HEK293T (cell line): ENCODE results near the gene GARS1.

Experiments
- CTCF ChIA-PET: fragments of 350-600 bp; formaldehyde crosslinking; extraction: SDS; loops from one replicate; lab custom pipeline; 2021; ENCODE audit warnings: antibody characterized with exemption, inconsistent platforms; lab: Yijun Ruan, JAX
- POLR2A ChIA-PET: fragments of 350-600 bp; formaldehyde crosslinking; extraction: SDS; loops from one replicate; lab custom pipeline; 2020; ENCODE audit warnings: antibody characterized with exemption, inconsistent platforms; lab: Yijun Ruan, JAX
- DNase-seq: peaks from one replicate; pipeline ENCODE4 v3.0.0; 2012; ENCODE audit warnings: mixed read lengths; ENCODE audit errors: extremely low spot score
- ARNT ChIP-seq: fragments of 450-650 bp; IDR thresholded peaks from 2 replicates; pipeline ENCODE4 v1.6.1; 2017; ENCODE audit warnings: mild to moderate bottlenecking
- BHLHE40 ChIP-seq: fragments of 450-650 bp; IDR thresholded peaks from 2 replicates; pipeline ENCODE4 v1.6.1; 2016; ENCODE audit warnings: mild to moderate bottlenecking, moderate library complexity, borderline replicate concordance
- CTBP1 ChIP-seq: fragments of 450-650 bp; IDR thresholded peaks from 2 replicates; pipeline ENCODE4 v1.6.1; 2016; ENCODE audit warnings: borderline replicate concordance
- ELF4 ChIP-seq: fragments of 450-650 bp; IDR thresholded peaks from 2 replicates; pipeline ENCODE4 v1.6.1; 2017; ENCODE audit warnings: antibody characterized with exemption
- FOXA1 ChIP-seq: fragments of 450-650 bp; IDR thresholded peaks from 2 replicates; pipeline ENCODE4 v1.6.1; 2016; ENCODE audit warnings: mild to moderate bottlenecking
- FOXK2 ChIP-seq: fragments of 450-650 bp; IDR thresholded peaks from 2 replicates; pipeline ENCODE4 v1.6.1; 2016; ENCODE audit warnings: mild to moderate bottlenecking
- FOXM1 ChIP-seq: fragments of 450-650 bp; IDR thresholded peaks from 2 replicates; pipeline ENCODE4 v1.6.1; 2017; ENCODE audit warnings: mild to moderate bottlenecking, borderline replicate concordance
- HDGF ChIP-seq: fragments of 450-650 bp; IDR thresholded peaks from 2 replicates; pipeline ENCODE4 v1.6.1; 2017; ENCODE audit warnings: antibody characterized with exemption, borderline replicate concordance
- L3MBTL2 ChIP-seq: fragments of 450-650 bp; conservative IDR thresholded peaks from 2 replicates; pipeline ENCODE4 v1.6.1; 2016; ENCODE audit warnings: mild to moderate bottlenecking
- LEF1 ChIP-seq: fragments of 450-650 bp; IDR thresholded peaks from 2 replicates; pipeline ENCODE4 v1.6.1; 2017; ENCODE audit warnings: mild to moderate bottlenecking, borderline replicate concordance
- NFRKB ChIP-seq: fragments of 450-650 bp; IDR thresholded peaks from 2 replicates; pipeline ENCODE4 v1.6.1; 2016; ENCODE audit warnings: mild to moderate bottlenecking, moderate library complexity
- SP1 ChIP-seq: fragments of 450-650 bp; IDR thresholded peaks from 2 replicates; pipeline ENCODE4 v1.6.1; 2017
- SUZ12 ChIP-seq: fragments of 450-650 bp; IDR thresholded peaks from 2 replicates; pipeline ENCODE4 v1.6.1; 2016; ENCODE audit warnings: mild to moderate bottlenecking
- TARDBP ChIP-seq: fragments of 450-650 bp; IDR thresholded peaks from 2 replicates; pipeline ENCODE4 v1.6.1; 2016
- ZNF384 ChIP-seq: fragments of 450-650 bp; IDR thresholded peaks from 2 replicates; pipeline ENCODE4 v1.6.1; 2016
- TF ChIP-seq, protein P1 (sequence below): fragments of 450-650 bp; IDR thresholded peaks from 2 replicates; pipeline ENCODE4 v1.6.1; 2016

GARS1 gene

GRCh38 chr7:30596014-30596641 is 1.4 kb downstream of the GARS1 start:
- TF ChIP-seq ZNF384 (peak; percentile 35; the same call in 1 of the 2 replicates), CTBP1 (no peak)
- ChIA-PET CTCF (interaction anchor here (0.6 kb wide), 1 partner anchor 79 kb away, joined by 3 read pairs; no protein-coding TSS in a partner anchor), POLR2A (no interaction called here)
- peak; percentile 27 for DNase-seq

DNA sequence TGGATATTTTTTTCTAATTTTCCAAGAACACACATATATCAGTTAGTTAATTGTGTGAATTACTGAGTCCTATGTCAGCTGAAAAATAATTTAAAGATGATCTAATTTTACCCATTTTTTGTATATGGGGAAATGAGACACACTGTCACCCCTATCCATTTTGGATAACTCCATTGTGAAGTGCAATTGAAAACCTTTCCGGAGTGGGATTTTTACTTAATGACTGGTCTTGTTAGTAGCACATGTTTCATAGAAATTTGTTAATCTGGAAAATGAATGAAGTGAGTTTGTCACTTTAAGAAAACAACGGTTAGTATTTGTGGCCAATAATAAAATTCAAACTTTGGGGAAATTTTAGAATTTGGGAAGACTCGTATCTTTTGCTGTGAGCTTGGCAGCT is 2.0 kb downstream of the GARS1 start:
- DNase-seq = no peak
- ChIA-PET POLR2A (no interaction called here), CTCF (no interaction called here)
- TF ChIP-seq BHLHE40 (no peak), SUZ12 (no peak), ZNF384 (no peak)
- TF ChIP-seq, protein P1, sequence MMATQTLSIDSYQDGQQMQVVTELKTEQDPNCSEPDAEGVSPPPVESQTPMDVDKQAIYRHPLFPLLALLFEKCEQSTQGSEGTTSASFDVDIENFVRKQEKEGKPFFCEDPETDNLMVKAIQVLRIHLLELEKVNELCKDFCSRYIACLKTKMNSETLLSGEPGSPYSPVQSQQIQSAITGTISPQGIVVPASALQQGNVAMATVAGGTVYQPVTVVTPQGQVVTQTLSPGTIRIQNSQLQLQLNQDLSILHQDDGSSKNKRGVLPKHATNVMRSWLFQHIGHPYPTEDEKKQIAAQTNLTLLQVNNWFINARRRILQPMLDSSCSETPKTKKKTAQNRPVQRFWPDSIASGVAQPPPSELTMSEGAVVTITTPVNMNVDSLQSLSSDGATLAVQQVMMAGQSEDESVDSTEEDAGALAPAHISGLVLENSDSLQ = no peak

- TF ChIP-seq FOXK2 = no peak
- TF ChIP-seq, protein P1 = no peak
- no peak for TF ChIP-seq FOXA1
- TF ChIP-seq ELF4 = no peak
- TF ChIP-seq SP1 = no peak
- no peak for TF ChIP-seq NFRKB
- TF ChIP-seq TARDBP = no peak
- TF ChIP-seq BHLHE40 = no peak
- DNase-seq = no peak
- ChIA-PET POLR2A (no interaction called here), CTCF (no interaction called here)
Measured at GRCh38 chr7:30598121-30598876, 3.6 kb downstream of the GARS1 start.

DNA sequence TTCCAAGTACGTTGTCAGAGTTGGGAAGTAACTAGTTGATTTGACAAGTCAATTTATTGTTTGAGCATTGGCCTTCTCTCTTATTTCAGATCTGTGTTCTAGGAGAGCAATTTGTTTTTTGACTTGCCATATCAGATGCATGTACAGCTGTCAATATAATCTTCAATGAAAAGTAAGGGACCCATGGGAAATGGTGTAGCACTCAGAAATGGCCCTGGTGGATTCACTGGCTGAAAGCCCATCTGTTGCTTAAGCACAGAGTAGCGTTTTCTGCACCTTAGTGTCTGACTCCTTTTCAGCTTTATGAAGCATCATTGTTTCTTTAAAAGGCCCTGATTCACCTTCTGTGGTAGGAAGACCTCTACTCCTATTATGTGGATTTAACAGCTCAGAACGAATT is 10.2 kb downstream of the GARS1 start:
- TF ChIP-seq FOXA1 (no peak), NFRKB (no peak), ARNT (no peak), FOXK2 (no peak), CTBP1 (no peak), SUZ12 (no peak), BHLHE40 (no peak), L3MBTL2 (no peak), ZNF384 (no peak), SP1 (no peak), FOXM1 (no peak), HDGF (no peak)
- TF ChIP-seq, protein P1 = no peak
- no peak for DNase-seq
- POLR2A ChIA-PET = no interaction called here
- CTCF ChIA-PET = no interaction called here

DNA sequence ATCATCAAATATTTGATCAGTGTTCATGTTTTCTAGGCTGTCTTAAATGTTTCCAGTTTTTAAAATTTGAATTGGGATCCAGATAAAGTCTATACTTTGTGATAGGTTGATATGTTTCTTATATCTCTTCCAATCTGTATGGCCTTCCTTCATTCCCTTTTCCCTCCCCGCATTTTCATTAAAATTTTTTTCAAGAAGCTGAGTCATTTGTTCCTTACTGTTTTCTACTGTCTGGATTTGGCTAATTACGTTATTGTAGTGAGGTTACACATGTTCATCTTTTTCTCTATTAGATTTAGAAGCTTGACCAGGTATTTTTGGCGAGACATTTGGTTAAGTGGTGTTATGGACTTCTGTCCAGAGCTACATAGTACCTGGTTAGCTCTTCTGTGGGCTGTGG is 11.2 kb downstream of the GARS1 start:
- TF ChIP-seq SUZ12 (no peak), ARNT (no peak), NFRKB (no peak), FOXA1 (no peak), FOXK2 (no peak), TARDBP (no peak), ELF4 (no peak), CTBP1 (no peak), L3MBTL2 (no peak), LEF1 (no peak), ZNF384 (no peak), BHLHE40 (no peak), SP1 (no peak), HDGF (no peak), FOXM1 (no peak)
- TF ChIP-seq, protein P1 = no peak
- DNase-seq = no peak
- CTCF ChIA-PET = interaction anchor here (1.0 kb wide), 1 partner anchor 55 kb away, joined by 5 read pairs; no protein-coding TSS in a partner anchor
- POLR2A ChIA-PET = no interaction called here
